K562 (cell line): ENCODE data around the gene RNF25. TPM values are rescaled to one million over a fixed set of nuclear protein-coding genes. Genes with fewer than 3 reads are reported as not detected.

Experiments used
- BHLHE40 ChIP-seq: IDR thresholded peaks from 2 replicates; pipeline ENCODE4 v1.6.1; 2011; ENCODE audit warnings: low read length, improper control_type of control experiment
- DIDO1 ChIP-seq: fragments of 450-650 bp; IDR thresholded peaks from 2 replicates; pipeline ENCODE4 v1.6.1; 2016; ENCODE audit warnings: low read depth, missing biosample characterization, missing genetic modification characterization
- ELF4 ChIP-seq: fragments of 450-650 bp; formaldehyde crosslinking; IDR thresholded peaks from 2 replicates; pipeline ENCODE4 v1.4.0; 2022; ENCODE audit warnings: missing genetic modification characterization
- FOXA3 ChIP-seq, 2 experiments: fragments of 450-650 bp in 1 of 2; sonication (generic) in 1 of 2; formaldehyde crosslinking; IDR thresholded peaks in 1 of 2; conservative IDR thresholded peaks in 1 of 2; 2 replicates each; pipeline versions ENCODE4 v1.4.0 to v1.8.0; 2020 to 2022; ENCODE audit warnings: mild to moderate bottlenecking in 2 of 2, missing genetic modification reagents in 1 of 2
- FOXK1 ChIP-seq: sonication (generic); formaldehyde crosslinking; IDR thresholded peaks from 2 replicates; pipeline ENCODE4 v1.8.0; 2022; ENCODE audit warnings: missing genetic modification reagents, mild to moderate bottlenecking, borderline replicate concordance
- FOXO4 ChIP-seq: fragments of 450-650 bp; formaldehyde crosslinking; IDR thresholded peaks from 2 replicates; pipeline ENCODE4 v1.4.0; 2020; ENCODE audit warnings: mild to moderate bottlenecking, moderate library complexity
- GTF2F1 ChIP-seq: IDR thresholded peaks from 2 replicates; pipeline ENCODE4 v1.6.1; 2011; ENCODE audit warnings: low read depth, low read length, improper control_type of control experiment
- ILF3 ChIP-seq: fragments of 450-650 bp; IDR thresholded peaks from 2 replicates; pipeline ENCODE4 v1.6.1; 2018; ENCODE audit warnings: antibody characterized with exemption, mild to moderate bottlenecking, moderate library complexity, borderline replicate concordance
- MTA3 ChIP-seq: fragments of 450-650 bp; formaldehyde crosslinking; IDR thresholded peaks from 2 replicates; pipeline ENCODE4 v1.6.1; 2017; ENCODE audit warnings: mild to moderate bottlenecking, borderline replicate concordance
- MXI1 ChIP-seq: IDR thresholded peaks from 2 replicates; pipeline ENCODE4 v1.6.1; 2011; ENCODE audit warnings: low read depth, mild to moderate bottlenecking, improper control_type of control experiment, low read length
- PHF21A ChIP-seq: fragments of 450-650 bp; IDR thresholded peaks from 2 replicates; pipeline ENCODE4 v1.6.1; 2017; ENCODE audit warnings: low read depth, borderline replicate concordance
- PRMT5 ChIP-seq: sonication (generic); formaldehyde crosslinking; IDR thresholded peaks from 2 replicates; pipeline ENCODE4 v1.5.0; 2020; ENCODE audit warnings: missing genetic modification reagents
- RAD21 ChIP-seq, 2 experiments: fragments of 250-450 bp in 1 of 2; fragments of 450-650 bp in 1 of 2; sonication (Bioruptor Pico) in 1 of 2; formaldehyde crosslinking in 1 of 2; IDR thresholded peaks in 1 of 2; conservative IDR thresholded peaks in 1 of 2; 2 replicates each; pipeline versions ENCODE4 v1.4.0 to v1.8.0; 2020 to 2022; ENCODE audit warnings: mild to moderate bottlenecking in 2 of 2, moderate library complexity in 1 of 2
- SOX6 ChIP-seq: fragments of 450-650 bp; IDR thresholded peaks from 2 replicates; pipeline ENCODE4 v1.6.1; 2014; ENCODE audit warnings: mild to moderate bottlenecking
- SUPT5H ChIP-seq: fragments of 450-650 bp; IDR thresholded peaks from 2 replicates; pipeline ENCODE4 v1.6.1; 2016
- TEAD4 ChIP-seq, 2 experiments: sonication (generic) in 1 of 2; formaldehyde crosslinking in 1 of 2; IDR thresholded peaks; 2 replicates each; pipeline versions ENCODE4 v1.6.1 to v1.8.0; 2012 to 2022; ENCODE audit warnings: borderline replicate concordance in 1 of 2, inconsistent platforms in 1 of 2, low read length in 1 of 2, mild to moderate bottlenecking in 1 of 2, missing genetic modification reagents in 1 of 2
- XRCC4 ChIP-seq: IDR thresholded peaks from one replicate; pipeline ENCODE4 v1.6.1; 2011; ENCODE audit not compliant: insufficient read depth, insufficient read length; ENCODE audit errors: extremely low read depth
- ZBTB5 ChIP-seq: fragments of 450-650 bp; IDR thresholded peaks from 2 replicates; pipeline ENCODE4 v1.6.1; 2017; ENCODE audit warnings: antibody characterized with exemption
- ZNF184 ChIP-seq: sonication (generic); formaldehyde crosslinking; IDR thresholded peaks from 2 replicates; pipeline ENCODE4 v1.5.0; 2020; ENCODE audit warnings: missing genetic modification reagents
- ZNF282 ChIP-seq: sonication (generic); formaldehyde crosslinking; IDR thresholded peaks from 2 replicates; pipeline ENCODE4 v1.8.1; 2023; ENCODE audit warnings: missing genetic modification reagents
- ZNF41 ChIP-seq: fragments of 250-450 bp; sonication (Bioruptor Pico); conservative IDR thresholded peaks from 2 replicates; pipeline ENCODE4 v1.4.0; 2020; ENCODE audit warnings: mild to moderate bottlenecking
- polyA plus RNA-seq, 8 experiments: library from polyadenylated mRNA; depleted of rRNA in 4 of 8; stranded (reverse) in 5 of 8; unstranded in 3 of 8; fragments of >200 nt; fragmentation: Nextera tagmentation in 2 of 8; fragmentation: Illumina TruSeq in 1 of 8; extraction: Ambion mirVana in 2 of 8; extraction: Trizol in 1 of 8; gene quantifications; 2 replicates each; pipeline versions ENCODE4 v1.2.1 to v1.2.3, GENCODE V29; 2011 to 2014; ENCODE audit warnings: inconsistent platforms in 1 of 8, missing spikeins in 1 of 8
- total RNA-seq, 7 experiments: library from RNA; depleted of rRNA in 6 of 7; stranded (reverse); fragments of >200 nt in 6 of 7; fragmentation: Illumina TruSeq in 2 of 7; extraction: Trizol in 2 of 7; gene quantifications; 2 replicates each; pipeline versions ENCODE4 v1.2.1 to v1.2.3, GENCODE V29; 2011 to 2021; ENCODE audit warnings: low replicate concordance in 1 of 7
- TF ChIP-seq, protein P1 (sequence below), 2 experiments: IDR thresholded peaks; 2 replicates each; pipeline ENCODE4 v1.6.1; 2012; ENCODE audit warnings: improper control_type of control experiment in 2 of 2, low read depth in 2 of 2, low read length in 2 of 2, borderline replicate concordance in 1 of 2

Gene RNF25
- total and polyA plus RNA-seq, 9 of the 15 experiments (the other 6 are each of a cell fraction or from before 2014, with no cell fraction given) = 2.3 to 49.8 (median 20.5) TPM

DNA sequence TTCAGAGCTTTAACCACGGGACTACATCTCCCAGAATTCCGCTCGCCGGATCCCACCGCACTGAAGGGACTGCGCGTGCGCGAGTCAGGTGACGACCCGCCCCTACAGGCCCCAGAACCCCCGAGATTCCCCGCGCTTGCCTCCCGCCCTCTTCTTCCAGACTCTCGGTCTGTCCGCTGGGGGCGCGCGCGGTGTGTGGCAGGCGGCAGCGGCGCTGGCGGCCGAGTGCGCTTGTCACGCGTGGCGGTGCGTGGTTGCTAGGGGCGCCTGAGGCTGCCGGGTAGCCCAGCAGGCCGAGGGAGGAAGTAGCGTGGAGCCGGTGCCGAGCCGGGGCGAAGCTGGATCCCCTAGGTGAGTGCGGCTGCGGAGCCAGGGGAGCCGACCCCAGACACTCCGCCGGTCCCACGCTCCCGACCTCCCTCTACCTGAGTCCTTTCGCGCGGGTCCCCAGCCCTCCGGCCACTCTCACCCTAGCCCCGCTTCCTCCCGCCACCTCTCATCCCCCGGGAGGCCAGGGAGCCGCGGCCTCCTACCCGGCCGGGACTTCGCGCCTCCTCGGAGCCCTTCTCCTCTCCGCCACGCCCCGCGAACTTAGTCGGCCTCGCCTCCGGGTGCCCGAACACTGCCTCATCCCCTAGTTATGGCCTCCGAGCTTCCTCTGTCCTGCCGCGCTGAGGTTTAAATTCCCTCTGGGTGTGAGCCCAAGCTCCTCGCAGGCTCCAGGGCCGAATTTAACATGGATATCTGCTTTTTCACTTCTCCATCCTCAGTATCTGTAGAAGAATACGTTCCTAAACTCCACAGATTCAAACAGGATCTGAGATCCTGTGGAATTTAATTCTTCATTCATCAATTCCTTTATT, 39.1 kb upstream of the RNF25 start, which contains the start of gene TTLL4 (continued):
- TF ChIP-seq ZBTB5 = no peak
- TF ChIP-seq FOXK1 (CRISPR knock-in tag) = no peak
- TF ChIP-seq MXI1 = peak; percentile 67; the same call in 1 of the 2 replicates
- TF ChIP-seq FOXA3 (CRISPR knock-in tag; conservative IDR thresholded peaks at IDR 0.05 in 1 of 2, IDR thresholded peaks at IDR 0.05 in 1 of 2) = 0 out of 4 replicates have a peak, but pooled peaks of 1 of the 2 experiments have one; percentile 43
- peak; percentile 90 for TF ChIP-seq MTA3
- no peak for TF ChIP-seq GTF2F1
- TF ChIP-seq FOXO4 (CRISPR knock-in tag) = no peak
- no peak for TF ChIP-seq ZNF282
- no peak for TF ChIP-seq ZNF184 (CRISPR knock-in tag)
- no peak for TF ChIP-seq ELF4 (CRISPR knock-in tag)
- TF ChIP-seq PHF21A = no peak
- no peak for TF ChIP-seq ILF3
- TF ChIP-seq ZNF41 = no peak
- no peak for TF ChIP-seq PRMT5 (CRISPR knock-in tag)
- no peak for TF ChIP-seq DIDO1 (tag)
- TF ChIP-seq SOX6 = no peak
- no peak for TF ChIP-seq XRCC4
- TF ChIP-seq BHLHE40 = peak; percentile 80
- TF ChIP-seq SUPT5H = peak; percentile 74
- TF ChIP-seq TEAD4 (IDR thresholded peaks at IDR 0.05; ENCODE audit: low read length) = no peak; the same call in 1 of the 2 replicates
- TF ChIP-seq TEAD4 (CRISPR knock-in tag; IDR thresholded peaks at IDR 0.05; ENCODE audit: borderline replicate concordance) = no peak
- peak; percentile 64 to 71 for TF ChIP-seq RAD21 (CRISPR knock-in tag; conservative IDR thresholded peaks at IDR 0.05 in 1 of 2, IDR thresholded peaks at IDR 0.05 in 1 of 2)
- TF ChIP-seq, protein P1, sequence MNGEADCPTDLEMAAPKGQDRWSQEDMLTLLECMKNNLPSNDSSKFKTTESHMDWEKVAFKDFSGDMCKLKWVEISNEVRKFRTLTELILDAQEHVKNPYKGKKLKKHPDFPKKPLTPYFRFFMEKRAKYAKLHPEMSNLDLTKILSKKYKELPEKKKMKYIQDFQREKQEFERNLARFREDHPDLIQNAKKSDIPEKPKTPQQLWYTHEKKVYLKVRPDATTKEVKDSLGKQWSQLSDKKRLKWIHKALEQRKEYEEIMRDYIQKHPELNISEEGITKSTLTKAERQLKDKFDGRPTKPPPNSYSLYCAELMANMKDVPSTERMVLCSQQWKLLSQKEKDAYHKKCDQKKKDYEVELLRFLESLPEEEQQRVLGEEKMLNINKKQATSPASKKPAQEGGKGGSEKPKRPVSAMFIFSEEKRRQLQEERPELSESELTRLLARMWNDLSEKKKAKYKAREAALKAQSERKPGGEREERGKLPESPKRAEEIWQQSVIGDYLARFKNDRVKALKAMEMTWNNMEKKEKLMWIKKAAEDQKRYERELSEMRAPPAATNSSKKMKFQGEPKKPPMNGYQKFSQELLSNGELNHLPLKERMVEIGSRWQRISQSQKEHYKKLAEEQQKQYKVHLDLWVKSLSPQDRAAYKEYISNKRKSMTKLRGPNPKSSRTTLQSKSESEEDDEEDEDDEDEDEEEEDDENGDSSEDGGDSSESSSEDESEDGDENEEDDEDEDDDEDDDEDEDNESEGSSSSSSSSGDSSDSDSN (IDR thresholded peaks at IDR 0.05; ENCODE audit: borderline replicate concordance in 1 of 2, low read depth in 2 of 2, low read length in 2 of 2) = 0 out of 4 replicates have a peak, but pooled peaks of 1 of the 2 experiments have one; percentile 58
